Breast epithelium (tissue), 3 donors: ENCODE measurements around the gene HNRNPUL2.

Source experiments
- POLR2A ChIP-seq: fragments of 450-650 bp; IDR thresholded peaks from one replicate; pipeline ENCODE4 v1.6.1; 2016; ENCODE audit warnings: antibody characterized with exemption, mild to moderate bottlenecking, moderate library complexity
- POLR2AphosphoS5 ChIP-seq, 3 donors: sonication (generic); formaldehyde crosslinking; IDR thresholded peaks; one replicate each; pipeline ENCODE4 v1.6.1; 2017; ENCODE audit warnings: antibody characterized with exemption in 3 of 3
- TF ChIP-seq, protein P1 (sequence below), 3 donors: fragments of 450-650 bp; IDR thresholded peaks; one replicate each; pipeline ENCODE4 v1.5.1; 2016 to 2017; ENCODE audit warnings: antibody characterized with exemption in 3 of 3, mild to moderate bottlenecking in 3 of 3, moderate library complexity in 3 of 3

DNA sequence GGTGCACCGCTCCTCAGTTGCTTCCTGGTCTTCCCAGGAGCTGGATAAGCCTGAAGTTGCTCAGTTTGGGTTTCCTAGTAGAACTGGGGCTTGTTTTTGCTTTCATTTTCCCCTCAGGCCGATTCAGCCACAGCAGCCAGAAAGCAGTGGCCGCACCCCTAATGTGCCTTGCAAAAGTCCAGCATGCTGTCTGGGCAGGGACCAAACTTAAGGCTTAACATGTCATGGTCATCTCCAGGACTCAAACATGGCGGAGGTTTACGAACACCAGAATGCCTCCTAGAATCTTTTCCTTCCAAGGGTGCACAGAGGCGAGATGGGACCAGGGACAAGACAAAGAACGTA lies 17.3 kb downstream of the HNRNPUL2 start:
- TF ChIP-seq, protein P1, sequence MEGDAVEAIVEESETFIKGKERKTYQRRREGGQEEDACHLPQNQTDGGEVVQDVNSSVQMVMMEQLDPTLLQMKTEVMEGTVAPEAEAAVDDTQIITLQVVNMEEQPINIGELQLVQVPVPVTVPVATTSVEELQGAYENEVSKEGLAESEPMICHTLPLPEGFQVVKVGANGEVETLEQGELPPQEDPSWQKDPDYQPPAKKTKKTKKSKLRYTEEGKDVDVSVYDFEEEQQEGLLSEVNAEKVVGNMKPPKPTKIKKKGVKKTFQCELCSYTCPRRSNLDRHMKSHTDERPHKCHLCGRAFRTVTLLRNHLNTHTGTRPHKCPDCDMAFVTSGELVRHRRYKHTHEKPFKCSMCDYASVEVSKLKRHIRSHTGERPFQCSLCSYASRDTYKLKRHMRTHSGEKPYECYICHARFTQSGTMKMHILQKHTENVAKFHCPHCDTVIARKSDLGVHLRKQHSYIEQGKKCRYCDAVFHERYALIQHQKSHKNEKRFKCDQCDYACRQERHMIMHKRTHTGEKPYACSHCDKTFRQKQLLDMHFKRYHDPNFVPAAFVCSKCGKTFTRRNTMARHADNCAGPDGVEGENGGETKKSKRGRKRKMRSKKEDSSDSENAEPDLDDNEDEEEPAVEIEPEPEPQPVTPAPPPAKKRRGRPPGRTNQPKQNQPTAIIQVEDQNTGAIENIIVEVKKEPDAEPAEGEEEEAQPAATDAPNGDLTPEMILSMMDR (IDR thresholded peaks at IDR 0.05) = no peak
- no peak for TF ChIP-seq POLR2AphosphoS5 (IDR thresholded peaks at IDR 0.05)
- no peak for TF ChIP-seq POLR2A
